ENCODE data around the gene PTCH2.
"Not testable (repeated sequence)": the region's sequence is repeated elsewhere in the genome, so short reads cannot be mapped to it uniquely, and the experiment has no call there.

PTCH2 gene

GRCh38 chr1:44799770-44800584 is 43.1 kb downstream of the PTCH2 start, which contains the start of gene PLK3:
TSS of gene PLK3 (plus strand) at chr1:44800377. CDS start at chr1:44800464, 87 bp downstream.
- DNase-seq (ENCODE audit: extremely low read depth, low read depth), result peak; percentile 94
- H3K4me3 ChIP-seq (replicated peaks; ENCODE audit: low read depth, low read length), result peak within 1 kb of the TSS; percentile 94
- TF ChIP-seq, protein P1, sequence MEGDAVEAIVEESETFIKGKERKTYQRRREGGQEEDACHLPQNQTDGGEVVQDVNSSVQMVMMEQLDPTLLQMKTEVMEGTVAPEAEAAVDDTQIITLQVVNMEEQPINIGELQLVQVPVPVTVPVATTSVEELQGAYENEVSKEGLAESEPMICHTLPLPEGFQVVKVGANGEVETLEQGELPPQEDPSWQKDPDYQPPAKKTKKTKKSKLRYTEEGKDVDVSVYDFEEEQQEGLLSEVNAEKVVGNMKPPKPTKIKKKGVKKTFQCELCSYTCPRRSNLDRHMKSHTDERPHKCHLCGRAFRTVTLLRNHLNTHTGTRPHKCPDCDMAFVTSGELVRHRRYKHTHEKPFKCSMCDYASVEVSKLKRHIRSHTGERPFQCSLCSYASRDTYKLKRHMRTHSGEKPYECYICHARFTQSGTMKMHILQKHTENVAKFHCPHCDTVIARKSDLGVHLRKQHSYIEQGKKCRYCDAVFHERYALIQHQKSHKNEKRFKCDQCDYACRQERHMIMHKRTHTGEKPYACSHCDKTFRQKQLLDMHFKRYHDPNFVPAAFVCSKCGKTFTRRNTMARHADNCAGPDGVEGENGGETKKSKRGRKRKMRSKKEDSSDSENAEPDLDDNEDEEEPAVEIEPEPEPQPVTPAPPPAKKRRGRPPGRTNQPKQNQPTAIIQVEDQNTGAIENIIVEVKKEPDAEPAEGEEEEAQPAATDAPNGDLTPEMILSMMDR (IDR thresholded peaks at IDR 0.05; ENCODE audit: low read depth, low read length, missing control alignments), result peak; percentile 89

GRCh38 chr1:44798481-44799365 is 44.3 kb downstream of the PTCH2 start:
- H3K4me3 ChIP-seq (replicated peaks; ENCODE audit: low read depth, low read length), result no peak overlapping the region
- no peak for DNase-seq (ENCODE audit: extremely low read depth, low read depth)
- TF ChIP-seq, protein P1 (IDR thresholded peaks at IDR 0.05; ENCODE audit: low read depth, low read length, missing control alignments), result no peak

DNA sequence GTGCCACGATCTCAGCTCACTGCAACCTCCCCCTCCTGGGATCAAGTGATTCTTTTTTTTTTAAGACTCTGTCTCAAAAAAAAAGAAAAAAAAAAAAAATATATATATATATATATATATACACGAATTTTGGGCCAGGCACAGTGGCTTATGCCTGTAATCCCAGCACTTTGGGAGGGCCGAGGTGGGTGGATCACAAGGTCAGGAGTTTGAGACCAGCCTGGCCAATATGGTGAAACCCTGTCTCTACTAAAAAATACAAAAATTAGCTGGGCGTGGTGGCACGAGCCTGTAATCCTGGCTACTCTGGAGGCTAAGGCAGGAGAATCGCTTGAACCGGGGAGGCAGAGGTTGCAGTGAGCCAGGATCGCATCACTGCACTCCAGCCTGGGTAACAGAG is 45.2 kb downstream of the PTCH2 start:
- not testable (repeated sequence) for DNase-seq (ENCODE audit: extremely low read depth, low read depth); H3K4me3 ChIP-seq (replicated peaks; ENCODE audit: low read depth, low read length)

DNA sequence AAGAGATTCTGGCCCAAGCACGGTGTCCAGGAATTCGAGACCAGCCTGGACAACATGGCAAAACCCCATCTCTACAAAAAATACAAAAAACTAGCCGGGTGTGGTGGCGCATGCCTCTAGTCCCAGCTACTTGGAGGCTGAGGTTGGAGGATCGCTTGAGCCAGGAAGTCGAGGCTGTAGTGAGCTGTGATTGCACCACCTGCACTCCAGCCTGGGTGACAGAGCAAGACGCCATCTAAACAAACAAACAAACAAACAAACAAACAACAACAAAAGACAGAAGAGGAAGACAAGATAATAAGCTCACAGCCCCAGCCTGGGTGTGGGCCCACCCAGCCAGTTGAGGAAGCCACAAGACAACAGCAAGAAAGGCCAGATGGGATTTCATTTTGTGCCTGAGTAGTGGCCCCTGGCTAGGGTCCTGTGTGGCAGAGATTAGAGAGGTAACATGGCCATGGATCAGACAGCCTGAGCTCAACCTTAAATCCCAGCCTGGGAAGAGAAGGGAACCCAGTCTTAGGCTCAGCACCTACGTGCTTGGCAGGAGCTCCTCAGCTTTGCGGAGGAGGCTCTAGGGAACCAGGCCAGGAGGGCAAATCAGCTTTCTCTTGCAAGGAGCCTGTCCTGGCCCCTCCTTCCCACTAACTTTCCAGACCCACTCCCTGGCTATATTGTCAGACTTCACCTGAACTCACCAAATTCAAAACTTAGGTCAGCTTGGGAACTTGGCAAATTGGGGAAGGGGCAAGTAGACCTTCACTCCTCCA is 50.1 kb downstream of the PTCH2 start:
- TF ChIP-seq, protein P1 (IDR thresholded peaks at IDR 0.05; ENCODE audit: low read depth, low read length, missing control alignments), result no peak
- DNase-seq (ENCODE audit: extremely low read depth, low read depth), result no peak

DNA sequence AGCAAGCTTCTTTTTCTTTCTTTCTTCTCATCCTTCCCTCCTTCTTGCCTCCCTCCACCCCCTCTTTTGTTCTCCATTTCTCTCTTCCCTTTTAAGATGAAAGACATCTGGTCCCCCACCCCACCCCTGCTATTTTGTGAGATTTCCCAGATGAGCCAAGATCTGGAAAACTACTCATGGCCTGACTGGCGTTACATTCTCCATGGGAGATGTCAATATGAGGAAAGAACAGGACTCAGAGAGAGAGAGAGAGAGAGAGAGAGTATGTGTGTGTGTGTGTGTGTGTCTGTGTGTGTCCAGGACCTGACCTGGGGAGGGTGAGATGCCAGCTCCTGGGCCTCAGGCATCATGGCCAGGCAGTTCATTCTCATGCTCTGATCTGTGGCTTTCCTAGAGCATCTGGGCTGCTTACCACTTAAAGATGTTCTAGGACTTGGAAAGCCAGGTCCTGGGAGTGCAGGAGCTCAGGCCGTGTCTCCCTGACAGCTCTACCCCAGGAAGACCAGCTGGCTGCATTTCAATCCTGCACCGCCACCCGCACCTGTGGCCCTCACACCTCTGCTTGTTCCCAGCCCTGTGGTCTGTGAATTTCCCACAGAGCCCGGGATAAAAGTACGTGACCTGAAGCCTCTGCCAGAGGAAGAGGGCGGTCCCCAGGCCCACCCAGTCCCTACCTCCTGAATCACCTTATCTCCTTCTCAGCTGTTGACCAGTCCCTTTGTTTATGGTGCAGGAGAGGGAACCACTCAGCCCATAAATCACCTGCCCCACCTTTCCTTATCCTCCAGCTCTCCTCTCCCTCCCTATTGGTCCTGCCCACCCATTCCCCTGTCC is 51.9 kb downstream of the PTCH2 start:
- TF ChIP-seq, protein P1 (IDR thresholded peaks at IDR 0.05; ENCODE audit: low read depth, low read length, missing control alignments), result no peak
- DNase-seq (ENCODE audit: extremely low read depth, low read depth), result no peak
- no peak overlapping the region for H3K4me3 ChIP-seq (replicated peaks; ENCODE audit: low read depth, low read length)

More for the DNA sequence above, 50.1 kb downstream of the PTCH2 start:
- H3K4me3 ChIP-seq (replicated peaks; ENCODE audit: low read depth, low read length), result no peak overlapping the region

- DNase-seq (ENCODE audit: extremely low read depth, low read depth), result no peak
- H3K4me3 ChIP-seq (replicated peaks; ENCODE audit: low read depth, low read length), result no peak within 1 kb of the TSS
- TF ChIP-seq, protein P1 (IDR thresholded peaks at IDR 0.05; ENCODE audit: low read depth, low read length, missing control alignments), result no peak
Measured at GRCh38 chr1:44788120-44788860, 54.8 kb downstream of the PTCH2 start, which contains the start of gene BEST4. TSS of gene BEST4 (minus strand) at chr1:44788170. CDS start at chr1:44787705, 465 bp downstream.

Measured in HFF-Myc (cell line).